ENCODE measurements around the gene ABTB1.

DNA sequence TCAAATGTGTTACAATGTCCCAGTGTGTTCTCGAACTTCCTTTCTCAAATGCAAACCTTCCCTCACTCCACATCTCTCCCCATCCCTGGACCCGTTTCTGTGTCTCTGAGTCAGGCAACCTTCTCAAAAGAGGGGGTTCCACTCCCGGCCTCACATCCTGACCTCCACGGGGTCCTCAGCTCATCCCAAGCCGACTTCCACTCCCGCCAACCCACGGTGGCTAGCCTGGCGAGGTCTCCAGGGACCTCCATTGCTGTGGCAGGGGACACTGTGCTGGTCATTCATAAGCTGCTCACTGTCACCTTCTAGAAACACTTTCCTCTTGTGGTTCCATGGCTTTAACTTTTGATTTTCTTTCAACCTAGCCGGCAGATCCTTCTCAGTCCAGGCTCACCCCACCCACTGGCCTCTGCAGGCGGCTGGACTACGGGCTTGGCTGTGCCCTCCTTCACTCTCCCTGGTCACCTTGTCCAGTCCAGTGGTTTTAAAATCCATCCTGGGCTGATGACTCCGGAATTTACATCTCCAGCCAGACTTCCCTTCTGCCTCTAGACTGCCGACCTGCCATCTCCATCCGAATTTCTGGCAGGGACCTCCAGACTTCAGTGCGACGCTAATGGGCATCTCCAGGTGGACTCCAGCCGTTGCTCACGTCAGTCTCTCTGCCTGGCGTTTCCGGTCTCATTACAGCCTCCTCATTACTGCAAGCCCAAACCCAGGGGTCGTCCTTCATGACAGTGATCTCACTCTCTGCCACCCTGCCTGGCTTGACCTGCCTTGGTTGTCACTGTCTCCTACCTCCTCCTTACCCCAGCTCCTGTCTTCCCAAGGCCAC lies 20.0 kb downstream of the ABTB1 start:
- TF ChIP-seq, protein P1, sequence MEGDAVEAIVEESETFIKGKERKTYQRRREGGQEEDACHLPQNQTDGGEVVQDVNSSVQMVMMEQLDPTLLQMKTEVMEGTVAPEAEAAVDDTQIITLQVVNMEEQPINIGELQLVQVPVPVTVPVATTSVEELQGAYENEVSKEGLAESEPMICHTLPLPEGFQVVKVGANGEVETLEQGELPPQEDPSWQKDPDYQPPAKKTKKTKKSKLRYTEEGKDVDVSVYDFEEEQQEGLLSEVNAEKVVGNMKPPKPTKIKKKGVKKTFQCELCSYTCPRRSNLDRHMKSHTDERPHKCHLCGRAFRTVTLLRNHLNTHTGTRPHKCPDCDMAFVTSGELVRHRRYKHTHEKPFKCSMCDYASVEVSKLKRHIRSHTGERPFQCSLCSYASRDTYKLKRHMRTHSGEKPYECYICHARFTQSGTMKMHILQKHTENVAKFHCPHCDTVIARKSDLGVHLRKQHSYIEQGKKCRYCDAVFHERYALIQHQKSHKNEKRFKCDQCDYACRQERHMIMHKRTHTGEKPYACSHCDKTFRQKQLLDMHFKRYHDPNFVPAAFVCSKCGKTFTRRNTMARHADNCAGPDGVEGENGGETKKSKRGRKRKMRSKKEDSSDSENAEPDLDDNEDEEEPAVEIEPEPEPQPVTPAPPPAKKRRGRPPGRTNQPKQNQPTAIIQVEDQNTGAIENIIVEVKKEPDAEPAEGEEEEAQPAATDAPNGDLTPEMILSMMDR (IDR thresholded peaks at IDR 0.05; ENCODE audit: insufficient read depth, low read length) = no peak
- TF ChIP-seq GABPA (IDR thresholded peaks at IDR 0.05; ENCODE audit: low read depth) (no peak), POLR2AphosphoS5 (IDR thresholded peaks at IDR 0.05; ENCODE audit: low read depth) (no peak)
